IMR-90 (cell line): ENCODE data around the gene ARHGAP23. TPM values are rescaled to one million over a fixed set of nuclear protein-coding genes. Genes with fewer than 3 reads are reported as not detected.
A peak's percentile ranks its signal among the peaks of the same experiment; 100 is the strongest.

Experiments used
- ATAC-seq: fragments of 200-7000 bp; cut with Tn5 transposase; 2 replicates; pipeline ENCODE4 v1.9.1; 2020; ENCODE audit warnings: low read depth, mild to moderate bottlenecking, moderate library complexity
- BruUV-seq: library from RNA; stranded (reverse); fragments of 400-500 nt; replicated peaks from 2 replicates; lab custom pipeline; 2021; lab: Mats Ljungman, UMichigan
- CTCF ChIA-PET: fragments of 300-600 bp; formaldehyde crosslinking; extraction: SDS; loops from one replicate; lab custom pipeline; 2021; ENCODE audit warnings: antibody characterized with exemption; lab: Yijun Ruan, JAX
- POLR2A ChIA-PET: fragments of 300-600 bp; sonication (Branson Sonifier 250); formaldehyde crosslinking; loops from one replicate; lab custom pipeline; 2022; ENCODE audit warnings: antibody characterized with exemption; ENCODE audit not compliant: unreplicated experiment; lab: Charles Lee
- DNase-seq: peaks from one replicate; pipeline ENCODE4 v3.0.0; 2013
- H2AFZ ChIP-seq: replicated peaks from 2 replicates; pipeline ENCODE3; 2013; ENCODE audit warnings: low read length, mild to moderate bottlenecking; ENCODE audit not compliant: poor library complexity
- H2AK5ac ChIP-seq: 2 replicates; pipeline ENCODE4 v1.6.1; 2013; ENCODE audit warnings: low read depth, low read length, inconsistent platforms
- H2AK9ac ChIP-seq: replicated peaks from 2 replicates; pipeline ENCODE3; 2013; ENCODE audit warnings: mild to moderate bottlenecking, low read depth, low read length, moderate library complexity; ENCODE audit not compliant: poor library complexity
- H2BK120ac ChIP-seq: 2 replicates; pipeline ENCODE4 v1.6.1; 2013; ENCODE audit warnings: low read depth, low read length, inconsistent platforms
- H2BK15ac ChIP-seq: 3 replicates; pipeline ENCODE4 v1.6.1; 2013; ENCODE audit warnings: low read depth, low read length, inconsistent platforms
- H2BK20ac ChIP-seq: 2 replicates; pipeline ENCODE4 v1.6.1; 2013; ENCODE audit warnings: low read depth, mild to moderate bottlenecking, inconsistent platforms, low read length, moderate library complexity
- H2BK5ac ChIP-seq: 2 replicates; pipeline ENCODE4 v1.6.1; 2013; ENCODE audit warnings: mild to moderate bottlenecking, low read depth, low read length, inconsistent platforms; ENCODE audit not compliant: poor library complexity, severe bottlenecking
- H3K14ac ChIP-seq: replicated peaks from 2 replicates; pipeline ENCODE4 v1.6.1; 2013; ENCODE audit warnings: low read depth, low read length, inconsistent platforms
- H3K18ac ChIP-seq: 2 replicates; pipeline ENCODE4 v1.6.1; 2013; ENCODE audit warnings: low read depth, low read length, control low read depth
- H3K23ac ChIP-seq: 2 replicates; pipeline ENCODE4 v1.6.1; 2013; ENCODE audit warnings: low read depth, low read length, inconsistent platforms
- H3K27ac ChIP-seq: 2 replicates; pipeline ENCODE4 v1.5.1; 2013; ENCODE audit warnings: mild to moderate bottlenecking, control low read depth, low read length; ENCODE audit not compliant: insufficient read depth
- H3K27me3 ChIP-seq: 2 replicates; pipeline ENCODE4 v1.6.1; 2013; ENCODE audit warnings: low read length; ENCODE audit not compliant: control insufficient read depth, insufficient read depth
- H3K36me3 ChIP-seq: 2 replicates; pipeline ENCODE4 v1.6.1; 2013; ENCODE audit warnings: low read length, mixed read lengths; ENCODE audit not compliant: control insufficient read depth, insufficient read depth
- H3K4ac ChIP-seq: 2 replicates; pipeline ENCODE4 v1.6.1; 2013; ENCODE audit warnings: low read depth, low read length, inconsistent platforms
- H3K4me1 ChIP-seq: 2 replicates; pipeline ENCODE4 v1.6.1; 2013; ENCODE audit warnings: low read length, mixed read lengths; ENCODE audit not compliant: control insufficient read depth, insufficient read depth
- H3K4me2 ChIP-seq: 2 replicates; pipeline ENCODE4 v1.6.1; 2013; ENCODE audit warnings: low read depth, mild to moderate bottlenecking, control low read depth, low read length, moderate library complexity
- H3K4me3 ChIP-seq: 2 replicates; pipeline ENCODE4 v1.5.1; 2013; ENCODE audit warnings: low read depth, mild to moderate bottlenecking, control low read depth, low read length, moderate library complexity; ENCODE audit not compliant: insufficient read depth
- H3K56ac ChIP-seq: 2 replicates; pipeline ENCODE4 v1.6.1; 2013; ENCODE audit warnings: low read length, inconsistent platforms; ENCODE audit not compliant: insufficient read depth; ENCODE audit errors: extremely low read depth
- H3K79me1 ChIP-seq, 2 experiments: 2 replicates each; pipeline ENCODE4 v1.6.1; 2013; ENCODE audit warnings: low read length in 2 of 2, inconsistent platforms in 1 of 2, low read depth in 1 of 2
- H3K9ac ChIP-seq: 2 replicates; pipeline ENCODE4 v1.6.1; 2013; ENCODE audit warnings: low read depth, low read length, control low read depth
- H3K9me1 ChIP-seq: 2 replicates; pipeline ENCODE4 v1.6.1; 2013; ENCODE audit warnings: low read length, inconsistent platforms; ENCODE audit not compliant: insufficient read depth
- H3K9me3 ChIP-seq: 2 replicates; pipeline ENCODE4 v1.6.1; 2013; ENCODE audit warnings: low read length; ENCODE audit not compliant: control insufficient read depth, insufficient read depth
- H4K20me1 ChIP-seq: 2 replicates; pipeline ENCODE4 v1.6.1; 2013; ENCODE audit warnings: low read length, inconsistent platforms; ENCODE audit not compliant: insufficient read depth
- H4K5ac ChIP-seq: 2 replicates; pipeline ENCODE4 v1.6.1; 2013; ENCODE audit warnings: mild to moderate bottlenecking, low read depth, low read length, control low read depth
- H4K8ac ChIP-seq, 2 experiments: 2 replicates each; pipeline ENCODE4 v1.6.1; 2013; ENCODE audit warnings: low read depth in 2 of 2, low read length in 2 of 2, control low read depth in 1 of 2, inconsistent platforms in 1 of 2
- H4K91ac ChIP-seq: 2 replicates; pipeline ENCODE4 v1.6.1; 2013; ENCODE audit warnings: low read depth, low read length, inconsistent platforms; ENCODE audit not compliant: insufficient read depth
- CEBPB ChIP-seq: IDR thresholded peaks from 2 replicates; pipeline ENCODE4 v1.6.1; 2012; ENCODE audit warnings: low read depth, low read length, improper control_type of control experiment
- CTCF ChIP-seq: conservative IDR thresholded peaks from 2 replicates; pipeline ENCODE4 v1.5.1; 2012; ENCODE audit warnings: mild to moderate bottlenecking, low read depth, low read length, improper control_type of control experiment
- MAZ ChIP-seq: IDR thresholded peaks from 2 replicates; pipeline ENCODE4 v1.6.1; 2012; ENCODE audit warnings: low read depth, mild to moderate bottlenecking, low read length, improper control_type of control experiment, moderate library complexity, borderline replicate concordance
- WGBS, 2 experiments: methylation state at CpG; one replicate each; pipeline versions ENCODE4 v1.1.5 to v1.1.7; 2013; ENCODE audit warnings: missing lambda C conversion rate in 2 of 2; ENCODE audit not compliant: insufficient read length in 1 of 2; ENCODE audit errors: extremely low coverage in 2 of 2; 5-methylcytosine and 5-hydroxymethylcytosine counted together
- dilution Hi-C: fragments of 300-500 bp; cut with HindIII; formaldehyde crosslinking; loops from one replicate; pipeline ENCODE4 v1.14.3; 2018; ENCODE audit warnings: low sequenced_read_pairs; ENCODE audit not compliant: unreplicated experiment
- in situ Hi-C: fragments of 300-500 bp; cut with MboI; formaldehyde crosslinking; loops from 3 replicates; pipeline ENCODE4 v1.14.3; 2019; ENCODE audit warnings: low sequenced_read_pairs, inconsistent platforms, mixed read lengths
- intact Hi-C: fragments of 100-400 bp; cut with micrococcal nuclease; formaldehyde crosslinking; loops from 2 replicates; pipeline ENCODE4 v1.10.0; 2022
- polyA plus RNA-seq, 3 experiments: library from polyadenylated mRNA; depleted of rRNA; stranded (reverse); fragments of >200 nt; gene quantifications; 2 replicates each; pipeline ENCODE4 v1.2.3, GENCODE V29; 2012; ENCODE audit warnings: low replicate concordance in 1 of 3
- total RNA-seq: library from RNA; depleted of rRNA; stranded (reverse); fragments of >200 nt; gene quantifications from 2 replicates; pipeline ENCODE4 v1.2.3, GENCODE V29; 2012

ARHGAP23 gene
- total and polyA plus RNA-seq, 2 of the 4 experiments (the other 2 are of a cell fraction), result 9.3 to 43.3 TPM

DNA sequence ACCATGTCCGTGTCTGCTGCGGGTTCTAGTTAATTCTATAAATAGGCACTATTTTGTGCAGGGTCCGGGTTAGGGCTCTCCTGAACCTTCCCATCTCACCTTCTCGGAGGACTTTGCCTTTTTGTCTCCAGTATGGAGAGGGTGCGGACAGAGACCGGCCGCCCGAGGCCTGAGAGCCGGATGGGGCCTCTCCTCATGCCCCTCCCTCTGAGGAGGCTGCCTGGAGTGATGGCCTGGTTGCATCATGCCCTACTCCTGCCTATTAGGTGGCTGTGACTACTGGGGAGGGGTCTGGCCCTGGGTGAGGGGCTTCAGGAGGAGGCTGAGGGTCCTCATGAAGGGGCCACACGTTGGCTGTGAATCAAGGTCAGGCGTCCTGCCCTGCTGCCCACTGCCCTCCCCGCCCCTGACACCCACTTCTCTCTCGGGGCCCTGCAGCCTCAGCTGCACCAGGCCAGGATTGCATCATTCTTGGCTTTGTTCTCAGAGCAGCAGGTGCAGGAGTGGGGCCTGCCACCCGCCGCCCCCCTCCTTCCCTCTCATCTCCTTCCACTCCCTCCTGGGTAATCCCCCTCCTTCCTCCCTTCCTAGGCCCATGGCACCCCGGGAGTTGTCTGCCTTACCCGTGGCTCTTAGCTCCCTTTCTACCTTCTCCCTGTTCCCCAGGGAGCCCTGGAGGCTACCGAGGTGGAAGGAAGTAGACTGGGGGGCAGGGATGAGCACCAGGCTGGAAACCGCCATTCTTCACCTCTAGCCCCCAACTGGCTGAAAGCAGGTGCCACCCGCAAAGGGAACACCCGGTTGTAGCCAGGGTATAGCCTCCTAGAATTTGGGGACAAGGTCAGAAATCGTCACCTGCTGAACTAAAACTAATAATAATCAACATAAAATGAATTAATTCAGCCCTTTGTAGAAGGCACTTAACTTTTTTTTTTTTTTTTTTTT, 12.7 kb upstream of the ARHGAP23 start:
- peaks cover 11% of the 10 kb centered on the region for H3K4me1 ChIP-seq
- H2AFZ ChIP-seq, result peak overlapping the region; percentile 99
- peak overlapping the region; percentile 99 for H3K4ac ChIP-seq
- no peak overlapping the region for H3K4me3 ChIP-seq
- peak overlapping the region; percentile 32; the same call in 1 of the 2 replicates for H3K56ac ChIP-seq
- peak overlapping the region; percentile 97 for H3K23ac ChIP-seq
- peak overlapping the region; percentile 99 for H2AK9ac ChIP-seq
- no peak overlapping the region; the same call in 1 of the 2 replicates for H4K5ac ChIP-seq
- no TSS peak for BruUV-seq
- peaks cover 31% of the 10 kb centered on the region for H3K27me3 ChIP-seq
- H3K14ac ChIP-seq, result peak overlapping the region; percentile 99
- H3K36me3 ChIP-seq, result no peaks in the 10 kb centered on the region
- H3K9me1 ChIP-seq, result no peaks in the 10 kb centered on the region
- H2BK5ac ChIP-seq, result no peak overlapping the region
- peak overlapping the region; percentile 95; the same call in 2 of the 3 replicates for H2BK15ac ChIP-seq
- 67% methylated on average over 1 of the region's 22 CpGs; no CpG with 5 or more reads in 1 of the 2 experiments for WGBS, 2 experiments
- peak overlapping the region; percentile 99 for H2BK120ac ChIP-seq
- ATAC-seq, result peak; percentile 77
- peak overlapping the region; percentile 98 for H2AK5ac ChIP-seq
- intact Hi-C loops (no loop called here), dilution Hi-C loops (no loop called here), in situ Hi-C loops (no loop called here)
- no peaks in the 10 kb centered on the region; a peak in 1 of 4 replicates for H3K79me1 ChIP-seq
- TF ChIP-seq MAZ (peak; percentile 75; the same call in 1 of the 2 replicates), CTCF (no peak), CEBPB (peak; percentile 85)
- ChIA-PET CTCF (interaction anchor here (1.0 to 2.8 kb wide), 5 partner anchors 8 to 81 kb away, joined by 3 to 36 read pairs (median 5); no protein-coding TSS in a partner anchor), POLR2A (interaction anchor here (1.3 kb wide), 1 partner anchor 66 kb away, joined by 4 read pairs; no protein-coding TSS in a partner anchor)
- H3K18ac ChIP-seq, result no peak overlapping the region; the same call in 1 of the 2 replicates
- peak overlapping the region; percentile 44; the same call in 1 of the 2 replicates for H3K4me2 ChIP-seq
- H4K91ac ChIP-seq, result peak overlapping the region; percentile 94
- no peaks in the 10 kb centered on the region; the same call in 1 of the 2 replicates for H4K20me1 ChIP-seq
- H4K8ac ChIP-seq, result peak overlapping the region; percentile 74 to 100; a peak in 3 of 4 replicates
- H2BK20ac ChIP-seq, result peak overlapping the region; percentile 92
- peak overlapping the region; percentile 57 for H3K9ac ChIP-seq
- DNase-seq, result peak; percentile 69
- no peak overlapping the region for H3K27ac ChIP-seq
- no peaks in the 10 kb centered on the region for H3K9me3 ChIP-seq
